ENCODE data around the gene SPG7.

The SPG7 gene

DNA sequence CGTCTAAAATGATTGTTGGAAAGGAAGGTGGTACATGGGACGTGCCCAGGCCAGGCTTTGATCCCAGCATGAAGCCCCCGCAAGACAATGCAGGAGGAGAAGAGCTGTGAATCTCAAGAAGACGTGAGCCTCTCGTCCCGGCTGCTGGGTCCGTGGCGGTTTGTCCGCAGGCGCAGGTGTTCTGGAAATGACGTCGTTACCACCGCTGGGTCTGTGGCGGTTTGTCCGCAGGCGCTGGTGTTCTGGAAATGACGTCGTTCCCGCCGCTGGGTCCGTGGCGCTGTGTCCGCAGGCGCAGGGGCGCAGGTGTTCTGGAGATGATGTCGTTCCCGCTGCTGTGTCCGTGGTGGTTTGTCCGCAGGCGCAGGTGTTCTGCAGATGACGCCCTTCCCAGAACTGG, 14.1 kb downstream of the SPG7 start:
- no peak for DNase-seq

GRCh38 chr16:89523680-89524344, 15.6 kb downstream of the SPG7 start:
- DNase-seq: no peak

DNA sequence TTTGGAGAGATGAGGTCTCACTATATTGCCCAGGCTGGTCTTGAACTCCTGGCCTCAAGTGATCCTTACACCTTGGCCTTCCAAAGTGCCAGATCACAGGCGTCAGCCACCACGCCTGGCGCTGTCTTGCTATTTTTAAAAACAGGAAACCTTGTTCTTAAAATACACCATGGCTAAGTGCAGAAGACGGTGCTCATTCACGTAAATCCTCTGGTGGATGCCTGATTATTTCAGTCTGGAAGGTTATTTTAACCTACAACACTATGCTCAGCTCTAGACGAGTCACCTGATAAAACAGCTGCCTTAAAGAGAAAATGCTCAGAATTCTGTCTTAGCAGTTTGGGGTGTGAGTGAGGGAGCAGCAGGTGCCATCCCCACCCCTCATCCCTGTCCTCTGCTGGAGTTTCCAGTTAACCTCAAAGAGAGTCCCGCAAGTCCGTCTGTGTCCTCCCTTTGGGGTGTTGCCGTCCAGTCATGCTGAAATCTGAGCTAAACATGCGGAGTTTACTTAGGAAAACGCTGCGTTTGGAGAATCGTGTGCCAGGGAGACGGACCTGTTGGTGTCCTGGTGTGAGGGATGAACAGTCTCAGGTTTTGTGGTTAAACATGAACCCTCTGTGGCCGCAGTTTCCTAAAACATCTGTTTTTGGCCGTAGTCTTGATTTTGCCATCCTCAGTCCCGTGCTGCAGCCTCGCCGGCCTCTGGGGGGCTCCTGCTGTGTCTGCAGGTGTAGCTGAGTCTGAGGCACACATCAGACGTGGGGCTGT, 17.1 kb downstream of the SPG7 start:
- no peak for DNase-seq

DNA sequence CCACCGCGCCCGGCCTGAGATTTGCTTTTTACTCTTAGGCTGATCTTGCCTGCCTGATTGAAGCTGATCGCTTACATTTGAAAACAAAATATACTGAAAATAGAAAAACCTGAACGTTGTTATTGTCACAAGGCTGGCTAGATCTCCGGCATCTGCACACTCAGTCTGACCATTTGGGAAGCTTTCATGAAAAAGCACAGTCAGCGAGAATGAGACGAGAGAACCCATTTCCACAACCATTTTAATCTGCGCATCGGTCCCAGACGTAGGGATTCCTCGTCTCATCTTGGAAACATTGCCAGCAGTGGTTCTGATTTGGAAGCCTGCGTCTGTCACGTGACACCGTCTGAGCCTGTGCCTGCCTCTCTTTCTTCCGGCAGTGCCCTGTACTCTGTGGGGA, 20.9 kb downstream of the SPG7 start:
- no peak for DNase-seq

GRCh38 chr16:89530401-89531381, 22.5 kb downstream of the SPG7 start:
- DNase-seq: no peak

GRCh38 chr16:89531821-89532526, 23.8 kb downstream of the SPG7 start:
- no peak for DNase-seq

GRCh38 chr16:89534252-89534756, 26.1 kb downstream of the SPG7 start:
- no peak for DNase-seq

GRCh38 chr16:89536371-89536770, 28.2 kb downstream of the SPG7 start:
- no peak for DNase-seq

DNA sequence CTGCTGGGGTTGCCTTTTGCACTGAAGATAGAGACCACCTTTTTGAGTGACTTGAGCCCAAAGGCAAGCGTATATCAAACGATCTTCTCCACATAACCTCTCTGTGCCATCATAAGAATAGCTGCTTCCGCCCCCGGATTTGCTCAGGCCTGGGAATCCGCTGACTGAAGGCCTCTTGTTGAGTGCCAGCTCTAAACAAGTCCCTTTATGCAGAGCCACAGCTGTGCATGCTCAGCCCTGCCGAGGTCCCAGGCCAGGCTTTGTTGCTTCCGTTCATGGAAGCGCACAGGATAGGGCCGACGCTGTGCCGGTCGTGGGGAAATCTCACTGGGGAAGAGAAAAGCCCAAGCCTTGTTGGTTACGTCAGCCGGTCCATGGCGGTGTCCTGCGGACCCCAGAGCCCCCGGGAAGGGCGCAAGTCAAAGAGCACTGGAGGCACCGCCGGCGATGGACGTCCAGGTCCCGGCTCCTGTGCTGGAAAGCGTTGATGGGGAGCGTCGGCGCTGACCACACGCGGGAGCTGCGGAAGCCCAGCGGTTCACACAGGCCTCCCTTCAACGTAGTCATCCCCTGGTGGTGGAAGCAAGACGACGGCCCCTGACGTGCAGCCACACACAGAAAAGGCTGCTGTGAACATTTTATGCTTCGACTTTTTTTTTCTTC, 28.8 kb downstream of the SPG7 start:
- no peak for DNase-seq

- DNase-seq: no peak
These were observed 29.3 kb downstream of the SPG7 start for GRCh38 chr16:89537549-89537925.

DNA sequence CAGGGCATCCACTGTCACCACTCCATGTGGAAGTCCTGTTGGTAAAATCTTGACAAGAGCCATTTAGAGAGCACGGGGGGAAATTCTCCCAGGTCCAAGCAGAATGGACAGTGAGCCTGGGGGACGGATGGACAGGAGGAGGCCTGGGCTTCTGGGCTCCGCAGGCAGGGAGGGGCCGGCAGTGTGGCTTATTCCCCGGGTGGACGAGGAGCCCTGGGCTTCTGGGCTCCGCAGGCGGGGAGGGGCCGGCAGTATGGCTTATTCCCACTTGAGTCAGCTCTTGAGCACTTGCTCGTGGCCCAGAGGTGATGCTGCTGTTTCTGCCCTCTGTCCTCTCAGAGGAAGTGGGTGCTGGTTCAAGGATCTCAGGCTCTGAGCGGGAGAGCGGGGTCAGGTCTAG, 30.1 kb downstream of the SPG7 start:
- no peak for DNase-seq

- no peak for DNase-seq
These were observed 32.4 kb downstream of the SPG7 start for GRCh38 chr16:89540557-89540956.

DNA sequence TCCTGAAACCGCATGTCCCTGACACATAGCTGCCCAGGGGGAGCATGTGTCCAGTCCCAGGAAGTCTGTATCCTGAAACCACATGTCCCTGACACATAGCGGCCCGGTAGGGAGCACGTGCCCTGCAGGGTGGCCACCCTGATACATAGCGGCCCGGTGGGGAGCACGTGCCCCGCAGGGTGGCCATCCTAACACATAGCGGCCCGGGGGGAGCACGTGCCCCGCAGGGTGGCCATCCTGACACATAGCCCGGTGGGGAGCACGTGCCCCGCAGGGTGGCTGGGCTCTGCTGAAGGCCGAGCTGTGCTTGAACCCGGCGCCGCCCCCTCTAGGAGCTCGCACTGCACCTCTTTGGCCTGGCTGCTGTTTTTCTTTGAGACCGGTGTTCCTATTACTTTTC, 33.6 kb downstream of the SPG7 start:
- no peak for DNase-seq

GRCh38 chr16:89544113-89544512, 35.9 kb downstream of the SPG7 start:
- DNase-seq: no peak

- no peak for DNase-seq
These were observed 36.5 kb downstream of the SPG7 start for GRCh38 chr16:89544713-89545043.

- no peak for DNase-seq
These were observed 37.0 kb downstream of the SPG7 start for GRCh38 chr16:89545044-89545830.

- no peak for DNase-seq
These were observed 37.8 kb downstream of the SPG7 start for GRCh38 chr16:89545831-89546574.

- no peak for DNase-seq
These were observed 38.6 kb downstream of the SPG7 start for GRCh38 chr16:89546781-89547180.

- DNase-seq: no peak
These were observed 39.1 kb downstream of the SPG7 start for GRCh38 chr16:89547291-89547690.

- DNase-seq: no peak
These were observed 39.7 kb downstream of the SPG7 start for GRCh38 chr16:89547860-89548259.
